ENCODE measurements around the gene ERV3-1. TPM values are rescaled to one million over a fixed set of nuclear protein-coding genes. Genes with fewer than 3 reads are reported as not detected.
"Not testable (repeated sequence)": the region's sequence is repeated elsewhere in the genome, so short reads cannot be mapped to it uniquely, and the experiment has no call there.

ERV3-1 gene
- total RNA-seq, 1 donor from 2014 or later, result 4.2 TPM

GRCh38 chr7:64945503-64946175 is 60.8 kb downstream of the ERV3-1 start:
- DNase-seq (ENCODE audit: low read depth in 2 of 2), result no peak

GRCh38 chr7:64944667-64945502 is 61.6 kb downstream of the ERV3-1 start:
- not testable (repeated sequence) for DNase-seq (ENCODE audit: low read depth in 2 of 2)

Other genes starting within 250 kb of the ERV3-1 start
- gene ZNF138, start 212.3 kb downstream of the ERV3-1 start, total RNA-seq, result 2.6 and 4.4 TPM in 2 replicates
- gene ZNF273, start 103.4 kb downstream of the ERV3-1 start, total RNA-seq, result 4.1 and 13.7 TPM in 2 replicates
- gene ZNF117, start 15.7 kb downstream of the ERV3-1 start, total RNA-seq, result 2.6 and 3.1 TPM in 2 replicates

All from lung microvascular endothelial cell (primary cell).